ENCODE measurements around the gene TIGD3.
"Not testable (repeated sequence)": the region's sequence is repeated elsewhere in the genome, so short reads cannot be mapped to it uniquely, and the experiment has no call there.

TIGD3 gene

DNA sequence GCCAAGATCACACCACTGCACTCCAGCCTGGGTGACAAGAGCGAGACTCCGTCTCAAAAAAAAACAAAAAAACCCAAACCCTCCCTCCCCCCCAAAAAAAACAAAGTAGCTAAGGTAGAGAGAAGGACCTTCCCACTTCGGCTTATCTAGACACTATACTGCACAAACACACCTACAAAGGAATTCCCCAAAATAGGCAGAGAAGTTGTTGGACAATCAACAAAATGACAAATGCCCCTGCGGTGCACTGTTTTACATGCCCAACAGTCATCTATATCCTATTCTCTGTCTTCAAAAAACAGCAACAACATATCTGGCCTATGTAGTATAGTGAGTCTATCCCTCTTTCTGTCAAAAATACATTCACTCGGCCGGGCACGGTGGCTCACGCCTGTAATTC is 27.5 kb upstream of the TIGD3 start:
- no peak for DNase-seq

GRCh38 chr11:65329478-65329877 is 25.1 kb upstream of the TIGD3 start:
- no peak for DNase-seq

DNA sequence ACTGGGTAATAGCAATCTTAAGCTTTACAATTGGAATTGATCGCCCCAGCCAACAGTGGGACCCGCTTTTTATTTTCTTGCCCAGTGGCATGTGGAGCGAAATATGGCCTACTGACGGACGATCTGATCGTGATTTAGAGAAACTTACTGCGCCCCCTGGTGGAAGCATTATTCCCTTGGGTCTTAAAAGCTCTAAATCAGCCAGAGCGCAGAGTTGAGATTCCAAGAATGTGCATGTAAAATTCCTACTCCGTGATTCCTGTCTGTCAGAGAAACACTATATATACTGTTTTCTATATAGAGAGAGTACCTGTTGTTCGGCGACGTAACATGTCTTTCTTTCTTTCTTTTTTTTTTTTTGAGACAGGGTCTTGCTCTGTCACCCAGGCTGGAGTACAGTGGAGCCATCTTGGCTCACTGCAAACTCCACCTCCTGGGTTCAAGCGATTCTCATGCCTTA is 24.6 kb upstream of the TIGD3 start:
- peak; percentile 50 to 72 for DNase-seq

DNA sequence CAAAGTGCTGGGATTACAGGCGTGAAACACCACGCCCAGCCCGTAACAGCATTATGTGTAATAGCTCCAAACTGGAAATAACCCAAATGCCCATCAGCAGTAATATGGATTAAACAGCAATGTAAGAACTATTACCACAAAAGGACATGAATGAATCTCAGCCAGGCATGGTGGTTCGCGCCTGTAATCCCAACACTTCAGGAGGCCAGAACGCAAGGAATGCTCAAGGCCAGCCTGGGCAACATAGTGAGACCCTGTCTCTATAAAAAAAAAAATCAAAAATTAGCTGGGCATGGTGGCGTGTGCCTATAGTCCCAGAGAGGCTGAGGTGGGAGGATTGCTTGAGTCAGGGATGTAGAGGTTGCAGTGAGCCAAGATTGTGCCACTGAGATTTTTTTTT is 24.0 kb upstream of the TIGD3 start:
- no peak for DNase-seq

DNA sequence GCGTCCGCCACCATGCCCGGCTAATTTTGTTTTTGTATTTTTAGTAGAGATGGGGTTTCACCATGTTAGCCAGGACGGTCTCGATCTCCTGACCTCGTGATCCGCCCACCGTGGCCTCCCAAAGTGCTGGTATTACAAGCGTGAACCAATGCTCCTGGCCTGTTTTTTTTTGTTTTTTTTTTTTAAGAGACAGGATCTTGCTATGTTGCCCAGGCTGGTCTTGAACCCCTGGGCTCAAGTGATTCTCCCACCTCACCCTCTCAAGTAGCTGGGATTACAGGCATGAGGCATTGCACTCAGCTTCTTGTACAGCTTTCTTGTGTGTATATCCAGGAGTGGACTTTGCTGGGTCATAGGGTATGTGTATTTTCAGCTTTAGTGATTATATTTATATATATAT is 22.0 kb upstream of the TIGD3 start:
- not testable (repeated sequence) for DNase-seq

- DNase-seq, result no peak
Observed at GRCh38 chr11:65334696-65335295, 19.8 kb upstream of the TIGD3 start.

DNA sequence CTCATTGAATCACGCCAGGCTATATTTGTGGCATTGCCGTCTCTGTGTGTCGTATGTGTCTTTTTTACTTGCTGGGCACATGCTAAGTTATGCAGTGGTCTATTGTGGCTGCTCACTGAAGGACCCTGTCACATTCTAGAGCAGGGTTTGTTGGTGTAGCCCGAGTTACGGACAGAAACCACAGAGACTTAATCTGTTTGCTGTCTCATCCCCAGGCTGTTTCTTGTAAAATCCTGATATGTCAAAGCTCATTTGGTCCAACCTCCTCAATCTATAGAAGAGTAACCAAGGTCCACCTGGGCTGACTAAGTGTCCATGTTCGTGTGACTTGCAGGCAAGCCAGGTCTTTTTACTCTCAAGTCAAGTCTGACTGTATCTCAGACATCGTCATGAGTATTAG is 15.9 kb upstream of the TIGD3 start:
- no peak for DNase-seq

- DNase-seq, result no peak
Observed at GRCh38 chr11:65340226-65340625, 14.3 kb upstream of the TIGD3 start.

DNA sequence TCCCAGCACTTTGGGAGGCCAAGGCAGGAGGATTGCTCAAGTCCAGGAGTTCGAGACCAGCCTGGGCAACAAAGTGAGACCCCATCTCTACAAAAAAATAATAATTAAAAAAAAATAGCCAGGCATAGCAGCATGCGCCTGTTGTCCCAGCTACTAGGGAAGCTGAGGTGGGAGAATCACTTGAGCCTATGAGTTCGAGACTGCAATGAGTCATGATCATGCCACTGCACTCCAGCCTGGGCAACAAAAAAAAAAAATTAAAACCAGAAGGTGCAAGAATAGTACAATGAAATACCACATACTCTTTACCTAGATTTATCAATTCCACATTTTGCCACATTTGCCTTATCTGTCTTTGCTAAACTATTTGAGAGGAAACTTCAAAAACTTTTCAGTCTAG is 12.7 kb upstream of the TIGD3 start:
- DNase-seq, result no peak

DNA sequence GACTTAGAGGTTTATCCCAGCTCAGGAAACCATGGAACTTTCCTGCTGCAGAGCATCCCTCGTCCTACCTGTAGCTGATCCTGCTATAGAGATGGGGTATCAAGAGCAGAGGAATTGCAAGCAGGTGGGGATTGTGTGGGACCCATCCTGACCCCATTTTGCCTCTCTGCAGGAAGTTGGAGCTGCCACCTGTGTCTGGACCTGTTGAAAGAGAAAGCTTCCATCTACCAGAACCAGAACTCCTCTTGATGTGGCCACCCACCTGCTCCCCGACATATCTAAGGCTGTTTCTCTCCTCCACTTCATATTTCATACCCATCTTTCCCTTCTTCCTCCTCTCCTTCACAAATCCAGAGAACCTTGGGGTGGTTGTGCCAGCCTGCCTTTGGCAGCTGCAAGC is 3.0 kb upstream of the TIGD3 start:
- no peak for DNase-seq

DNA sequence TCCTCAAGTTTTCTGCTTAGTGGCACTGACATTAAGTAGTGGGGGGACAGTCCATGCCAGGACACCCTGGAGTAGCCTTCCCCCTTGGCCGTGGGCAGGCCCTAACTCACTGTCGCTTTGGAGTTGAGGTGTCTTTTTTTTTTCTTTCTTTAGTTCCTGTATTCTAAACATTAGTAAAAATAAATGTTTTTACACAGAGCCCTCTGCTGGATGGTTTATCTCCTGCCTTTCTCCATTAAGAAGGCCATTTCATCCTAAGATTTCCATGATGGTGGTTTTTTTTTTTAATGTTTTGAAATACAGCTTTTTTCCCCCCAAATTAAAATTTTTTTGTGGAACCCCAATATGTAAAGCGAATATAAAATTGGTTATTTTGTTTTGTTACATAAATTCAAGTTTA is 1.8 kb upstream of the TIGD3 start:
- no peak for DNase-seq

DNA sequence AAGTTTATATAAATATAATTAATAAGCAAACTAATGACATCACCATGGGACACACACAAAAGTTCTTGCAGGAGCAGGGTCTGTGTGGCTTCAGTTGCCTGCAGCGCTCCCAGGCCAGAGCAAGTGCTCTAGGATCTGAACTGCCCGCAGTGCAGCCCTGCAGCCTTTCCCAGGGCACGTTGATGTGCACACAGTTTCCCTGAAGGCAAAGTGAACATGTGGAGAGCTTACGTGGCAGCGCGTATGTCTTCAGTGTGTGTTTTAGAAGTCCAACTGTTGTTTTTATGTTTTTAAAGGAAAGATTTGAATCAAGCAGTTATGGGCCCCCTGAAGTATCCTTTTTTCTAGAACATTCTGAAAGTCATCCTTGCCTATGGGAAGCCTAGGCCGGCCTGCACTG is 1.2 kb upstream of the TIGD3 start:
- DNase-seq, result no peak

- DNase-seq, result no peak
Observed at GRCh38 chr11:65353900-65354264, 669 bp upstream of the TIGD3 start.

DNA sequence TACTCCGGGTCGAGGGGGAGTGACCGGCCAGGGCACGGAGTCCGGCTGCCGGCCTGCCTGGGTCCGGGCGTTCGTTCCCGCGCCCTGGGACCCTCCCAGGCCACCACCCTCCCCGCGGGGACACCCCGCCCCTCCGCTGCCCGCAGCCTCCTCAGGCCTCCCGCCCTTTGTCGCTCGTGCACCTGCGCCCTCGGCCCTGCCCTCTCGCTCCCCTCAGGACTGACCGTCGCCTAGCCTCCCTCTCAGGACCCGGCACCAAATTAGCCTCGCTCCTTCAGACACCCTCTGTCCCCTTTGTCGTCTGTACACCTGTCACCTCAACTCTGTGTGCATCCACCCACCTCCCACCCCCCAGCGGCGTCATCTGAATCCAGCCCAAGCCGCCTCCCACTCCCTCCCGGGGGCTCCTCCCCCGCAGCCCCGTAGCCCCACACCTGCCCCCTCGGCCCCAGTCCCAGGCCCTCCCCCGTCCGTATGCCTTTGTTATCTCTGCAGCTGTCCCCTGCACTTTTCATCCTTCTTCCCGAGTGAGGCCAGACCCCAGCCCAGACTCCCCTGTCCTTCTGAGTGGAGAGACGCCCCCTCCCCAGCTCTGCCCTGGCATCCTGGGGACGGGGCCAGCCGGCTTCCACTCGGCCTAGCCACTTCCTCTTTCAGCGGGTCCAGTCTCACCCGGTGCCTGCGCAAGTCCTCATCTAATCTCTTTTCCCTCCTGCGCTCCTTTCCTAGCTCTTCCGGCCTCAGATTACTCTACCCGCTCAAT is 643 bp downstream of the TIGD3 start:
- DNase-seq, result peak; percentile 19 to 31

DNA sequence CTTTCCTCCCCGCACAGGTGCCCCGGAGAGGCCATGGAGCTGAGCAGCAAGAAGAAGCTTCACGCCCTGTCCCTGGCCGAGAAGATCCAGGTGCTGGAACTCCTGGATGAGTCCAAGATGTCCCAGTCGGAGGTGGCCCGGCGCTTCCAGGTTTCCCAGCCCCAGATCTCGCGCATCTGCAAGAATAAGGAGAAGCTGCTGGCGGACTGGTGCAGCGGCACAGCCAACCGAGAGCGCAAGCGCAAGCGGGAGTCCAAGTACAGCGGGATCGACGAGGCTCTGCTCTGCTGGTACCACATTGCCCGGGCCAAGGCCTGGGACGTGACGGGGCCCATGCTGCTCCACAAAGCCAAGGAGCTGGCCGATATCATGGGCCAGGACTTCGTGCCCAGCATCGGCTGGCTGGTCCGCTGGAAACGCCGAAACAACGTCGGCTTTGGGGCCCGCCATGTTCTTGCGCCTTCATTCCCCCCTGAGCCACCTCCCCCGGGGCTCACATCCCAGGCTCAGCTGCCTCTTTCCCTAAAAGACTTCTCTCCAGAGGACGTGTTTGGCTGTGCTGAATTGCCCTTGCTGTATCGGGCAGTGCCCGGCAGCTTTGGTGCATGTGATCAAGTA is 1.3 kb downstream of the TIGD3 start:
- DNase-seq, result no peak

- DNase-seq, result no peak
Observed at GRCh38 chr11:65356394-65356972, 1.9 kb downstream of the TIGD3 start.

- DNase-seq, result no peak
Observed at GRCh38 chr11:65357856-65358356, 3.4 kb downstream of the TIGD3 start.

GRCh38 chr11:65362320-65362931 is 7.9 kb downstream of the TIGD3 start:
- DNase-seq, result peak in 1 of 2 donors; percentile 56

DNA sequence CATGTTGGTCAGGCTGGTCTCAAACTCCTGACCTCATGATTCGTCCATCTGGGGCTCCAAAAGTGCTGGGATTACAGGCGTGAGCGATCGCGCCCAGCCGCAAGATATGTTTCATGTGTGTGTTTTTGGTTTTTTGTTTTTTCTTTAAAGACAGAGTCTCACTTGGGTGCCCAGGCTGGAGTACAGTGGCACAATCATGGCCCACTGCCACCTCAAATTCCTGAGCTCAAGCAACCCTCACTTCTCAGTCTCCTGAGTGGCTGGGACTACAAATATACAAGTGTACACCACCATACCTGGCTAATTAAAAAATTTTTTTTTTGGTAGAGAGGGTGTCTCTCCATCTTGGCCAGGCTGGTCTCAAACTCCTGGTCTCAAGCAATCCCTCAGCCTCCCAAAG is 8.4 kb downstream of the TIGD3 start:
- DNase-seq, result no peak

DNA sequence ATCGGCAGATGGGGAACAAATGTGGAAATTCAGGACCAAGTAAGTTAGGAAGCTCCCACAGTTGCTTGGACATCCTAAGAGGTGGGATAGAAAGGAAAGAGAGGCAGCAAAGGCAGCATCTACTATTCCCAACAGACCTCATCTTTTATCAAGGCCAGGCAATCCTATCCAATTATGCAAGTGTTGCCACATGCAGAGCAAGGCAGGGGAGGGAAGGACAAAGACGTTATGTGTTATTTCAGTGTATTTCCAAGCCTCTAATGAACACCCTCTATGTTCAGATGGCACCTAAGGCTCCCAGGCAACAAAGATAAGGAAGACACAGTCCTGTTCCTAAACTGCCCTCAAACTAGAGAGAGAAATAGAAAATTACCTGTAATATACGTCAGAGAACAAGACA is 9.2 kb downstream of the TIGD3 start:
- no peak for DNase-seq

DNA sequence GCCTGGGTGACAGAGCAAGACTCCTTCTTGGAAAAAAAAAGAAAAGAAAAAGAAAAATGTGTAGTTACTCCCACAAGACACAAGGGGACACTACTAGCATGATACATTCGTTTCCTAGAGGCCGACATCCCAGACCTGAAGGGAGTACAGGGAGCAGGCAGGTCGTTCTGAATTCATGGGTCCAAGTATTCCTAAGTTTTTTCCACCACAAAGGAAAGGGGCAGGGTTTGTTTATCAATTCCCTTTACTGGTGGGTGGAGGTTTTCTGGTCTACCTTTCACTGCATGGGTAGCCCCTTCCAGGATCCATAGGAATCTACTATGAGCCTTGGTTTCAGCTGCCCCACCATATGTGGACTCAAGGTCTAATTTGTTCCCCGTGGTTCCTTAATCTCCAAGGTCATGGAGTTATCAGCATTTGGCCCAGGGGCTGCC is 11.8 kb downstream of the TIGD3 start:
- DNase-seq, result peak in 1 of 2 donors; percentile 77

- no peak for DNase-seq
Observed at GRCh38 chr11:65370659-65371049, 16.1 kb downstream of the TIGD3 start.

GRCh38 chr11:65373839-65374580 is 19.5 kb downstream of the TIGD3 start:
- DNase-seq, result no peak

All from bone marrow (tissue), 2 donors.